Measurements from ENCODE around the gene CMTM5. TPM values are rescaled to one million over a fixed set of nuclear protein-coding genes. Genes with fewer than 3 reads are reported as not detected.

CMTM5 gene
- total RNA-seq, 1 experiment from 2014 or later: not detected

GRCh38 chr14:23335623-23336022 lies 41.2 kb upstream of the CMTM5 start:
- Histone ChIP-seq H3K4me3 (ENCODE audit: low read depth in 2 of 2, low read length in 2 of 2) (no peak overlapping the region), H3K36me3 (ENCODE audit: control insufficient read depth, insufficient read depth, low read length) (no peaks in the 10 kb centered on the region), H3K4me1 (ENCODE audit: control insufficient read depth, insufficient read depth, low read length) (no peaks in the 10 kb centered on the region), H3K9me3 (ENCODE audit: control insufficient read depth, insufficient read depth, low read depth, low read length) (no peaks in the 10 kb centered on the region), H3K27me3 (ENCODE audit: control insufficient read depth, insufficient read depth, low read length) (no peaks in the 10 kb centered on the region), H3K27ac (ENCODE audit: low read length) (no peak overlapping the region)
- DNase-seq (ENCODE audit: low read depth, low spot score) (no peak), ATAC-seq (no peak)
- in situ Hi-C loops (cut with HindIII; ENCODE audit: low pct_unique_long_range_greater_than_20kb, low sequenced_read_pairs): no loop called here
- ChIA-PET POLR2A (no interaction called here), CTCF (no interaction called here)
- TF ChIP-seq TCF7L2 (IDR thresholded peaks at IDR 0.05; ENCODE audit: low read depth, low read length) (no peak), POLR2AphosphoS5 (IDR thresholded peaks at IDR 0.05; ENCODE audit: low read depth, low read length) (no peak), REST (IDR thresholded peaks at IDR 0.05; ENCODE audit: insufficient read depth in 1 of 2, low read depth in 2 of 2, low read length in 1 of 2) (no peak), CTCF (IDR thresholded peaks at IDR 0.05) (no peak), SIN3A (IDR thresholded peaks at IDR 0.05; ENCODE audit: borderline replicate concordance, insufficient read depth, low read depth, low read length) (no peak)
- intact Hi-C loops (cut with micrococcal nuclease; ENCODE audit: unreplicated experiment): no loop called here
- BruUV-seq (replicated peaks): no TSS peak

GRCh38 chr14:23339506-23340268 lies 37.2 kb upstream of the CMTM5 start:
- ATAC-seq (no peak), DNase-seq (ENCODE audit: low read depth, low spot score) (no peak)
- POLR2A ChIA-PET: no interaction called here
- H3K4me1 ChIP-seq (ENCODE audit: control insufficient read depth, insufficient read depth, low read length): no peaks in the 10 kb centered on the region
- no peaks in the 10 kb centered on the region for H3K9me3 ChIP-seq (ENCODE audit: control insufficient read depth, insufficient read depth, low read depth, low read length)
- intact Hi-C loops (cut with micrococcal nuclease; ENCODE audit: unreplicated experiment) (no loop called here), in situ Hi-C loops (cut with HindIII; ENCODE audit: low pct_unique_long_range_greater_than_20kb, low sequenced_read_pairs) (no loop called here)
- CTCF ChIA-PET: no interaction called here
- TF ChIP-seq REST (IDR thresholded peaks at IDR 0.05; ENCODE audit: insufficient read depth in 1 of 2, low read depth in 2 of 2, low read length in 1 of 2) (no peak), TCF7L2 (IDR thresholded peaks at IDR 0.05; ENCODE audit: low read depth, low read length) (no peak), SIN3A (IDR thresholded peaks at IDR 0.05; ENCODE audit: borderline replicate concordance, insufficient read depth, low read depth, low read length) (no peak)
- no TSS peak for BruUV-seq (replicated peaks)
- no peak overlapping the region for H3K4me3 ChIP-seq (ENCODE audit: low read depth in 2 of 2, low read length in 2 of 2)
- H3K36me3 ChIP-seq (ENCODE audit: control insufficient read depth, insufficient read depth, low read length): no peaks in the 10 kb centered on the region
- no peaks in the 10 kb centered on the region; the same call in 1 of the 2 replicates for H3K27me3 ChIP-seq (ENCODE audit: control insufficient read depth, insufficient read depth, low read length)
- no peak overlapping the region for H3K27ac ChIP-seq (ENCODE audit: low read length)
